Neuronal stem cell (in vitro differentiated cells): Measurements from ENCODE around the gene DPYSL4.

Source experiments
- DNase-seq: peaks from one replicate; pipeline ENCODE4 v3.0.0-alpha.2; 2013; ENCODE audit warnings: low spot score
- H2AFZ ChIP-seq: one replicate; pipeline ENCODE4 v1.6.1; 2013; ENCODE audit warnings: mild to moderate bottlenecking, low read length, inconsistent platforms
- H2AK5ac ChIP-seq: 2 replicates; pipeline ENCODE4 v1.6.1; 2013; ENCODE audit warnings: low read depth, mild to moderate bottlenecking, inconsistent platforms, low read length, moderate library complexity, mixed read lengths
- H2BK120ac ChIP-seq: 2 replicates; pipeline ENCODE4 v1.6.1; 2013; ENCODE audit warnings: low read depth, mild to moderate bottlenecking, inconsistent platforms, low read length, moderate library complexity, mixed read lengths
- H2BK12ac ChIP-seq: one replicate; pipeline ENCODE4 v1.6.1; 2013; ENCODE audit warnings: low read length, inconsistent platforms
- H2BK15ac ChIP-seq: 2 replicates; pipeline ENCODE4 v1.6.1; 2013; ENCODE audit warnings: mild to moderate bottlenecking, low read length, inconsistent platforms, mixed read lengths
- H2BK5ac ChIP-seq: one replicate; pipeline ENCODE4 v1.6.1; 2013; ENCODE audit warnings: inconsistent platforms, mild to moderate bottlenecking, low read length, moderate library complexity
- H3K14ac ChIP-seq: one replicate; pipeline ENCODE4 v1.6.1; 2013; ENCODE audit warnings: low read length, inconsistent platforms
- H3K18ac ChIP-seq: 2 replicates; pipeline ENCODE4 v1.6.1; 2013; ENCODE audit warnings: low read length, inconsistent platforms
- H3K23ac ChIP-seq: 2 replicates; pipeline ENCODE4 v1.6.1; 2013; ENCODE audit warnings: low read depth, mild to moderate bottlenecking, mixed read lengths, low read length, inconsistent platforms; ENCODE audit not compliant: poor library complexity
- H3K27ac ChIP-seq: replicated peaks from 3 replicates; pipeline ENCODE4 v1.5.1; 2013; ENCODE audit warnings: low read length, inconsistent platforms
- H3K27me3 ChIP-seq, 3 experiments: 2 replicates each; pipeline ENCODE4 v1.6.1; 2013; ENCODE audit warnings: low read length in 3 of 3, mild to moderate bottlenecking in 2 of 3, inconsistent platforms in 1 of 3, low read depth in 1 of 3, mixed read lengths in 1 of 3, moderate library complexity in 1 of 3; ENCODE audit not compliant: control insufficient read depth in 3 of 3, insufficient read depth in 3 of 3
- H3K36me3 ChIP-seq, 2 donors: replicated peaks in 1 of 2; 2 replicates each; pipeline ENCODE4 v1.6.1; 2013; ENCODE audit warnings: low read length in 2 of 2; ENCODE audit not compliant: control insufficient read depth in 2 of 2, insufficient read depth in 2 of 2
- H3K4ac ChIP-seq: 2 replicates; pipeline ENCODE4 v1.6.1; 2013; ENCODE audit warnings: inconsistent platforms, mild to moderate bottlenecking, low read length, moderate library complexity
- H3K4me1 ChIP-seq, 2 donors: 1 replicate in 1 of 2; 2 replicates in 1 of 2; pipeline ENCODE4 v1.6.1; 2013; ENCODE audit warnings: low read length in 2 of 2, low read depth in 1 of 2; ENCODE audit not compliant: control insufficient read depth in 2 of 2, insufficient read depth in 1 of 2
- H3K4me2 ChIP-seq: one replicate; pipeline ENCODE4 v1.6.1; 2013; ENCODE audit warnings: mild to moderate bottlenecking, low read length, inconsistent platforms; ENCODE audit not compliant: insufficient read depth, poor library complexity, severe bottlenecking
- H3K4me3 ChIP-seq, 2 donors: 2 replicates each; pipeline ENCODE4 v1.5.1; 2013; ENCODE audit warnings: low read length in 2 of 2, mild to moderate bottlenecking in 2 of 2, inconsistent platforms in 1 of 2, moderate library complexity in 1 of 2
- H3K79me1 ChIP-seq: one replicate; pipeline ENCODE4 v1.6.1; 2013; ENCODE audit warnings: low read depth, mild to moderate bottlenecking, inconsistent platforms, low read length, moderate library complexity
- H3K9ac ChIP-seq: one replicate; pipeline ENCODE4 v1.6.1; 2013; ENCODE audit warnings: mild to moderate bottlenecking, low read depth, low read length, inconsistent platforms; ENCODE audit not compliant: poor library complexity
- H3K9me3 ChIP-seq, 2 donors: replicated peaks in 1 of 2; 2 replicates each; pipeline versions ENCODE3 to v1.6.1; 2013; ENCODE audit warnings: low read length in 2 of 2, mild to moderate bottlenecking in 2 of 2, inconsistent platforms in 1 of 2, low read depth in 1 of 2, mixed read lengths in 1 of 2, moderate library complexity in 1 of 2; ENCODE audit not compliant: control insufficient read depth in 2 of 2, insufficient read depth in 1 of 2
- H4K8ac ChIP-seq: one replicate; pipeline ENCODE4 v1.6.1; 2013; ENCODE audit warnings: low read depth, mild to moderate bottlenecking, inconsistent platforms, low read length, moderate library complexity
- H4K91ac ChIP-seq: one replicate; pipeline ENCODE4 v1.6.1; 2013; ENCODE audit warnings: low read length, low read depth, mild to moderate bottlenecking, inconsistent platforms; ENCODE audit not compliant: poor library complexity
- WGBS, 2 donors: extraction: QIAGEN DNeasy Blood & Tissue Kit; methylation state at CpG; one replicate each; pipeline ENCODE4 v1.1.7; 2013; ENCODE audit warnings: missing lambda C conversion rate in 2 of 2, mixed read lengths in 1 of 2; ENCODE audit not compliant: insufficient read length in 2 of 2, insufficient replicate concordance in 1 of 2; ENCODE audit errors: extremely low coverage in 2 of 2; 5-methylcytosine and 5-hydroxymethylcytosine counted together

DPYSL4 gene

GRCh38 chr10:132193907-132194552 is 7.3 kb downstream of the DPYSL4 start:
- no peaks in the 10 kb centered on the region for H3K9me3 ChIP-seq
- H3K4me2 ChIP-seq: no peak overlapping the region
- no peak overlapping the region for H2BK5ac ChIP-seq
- H4K8ac ChIP-seq: no peak overlapping the region
- H3K4me3 ChIP-seq: no peak overlapping the region
- H3K27me3 ChIP-seq: no peaks in the 10 kb centered on the region
- H3K36me3 ChIP-seq: peaks cover 39 to 98% of the 10 kb centered on the region in 2 donors
- no peak overlapping the region for H2BK120ac ChIP-seq
- H3K18ac ChIP-seq: no peak overlapping the region
- H2AFZ ChIP-seq: no peak overlapping the region
- no peak overlapping the region for H3K14ac ChIP-seq
- H3K9ac ChIP-seq: no peak overlapping the region
- H3K4me1 ChIP-seq: no peaks in the 10 kb centered on the region
- no peak overlapping the region for H4K91ac ChIP-seq
- no peak for DNase-seq
- no peak overlapping the region for H3K23ac ChIP-seq
- no peak overlapping the region for H3K4ac ChIP-seq
- H2AK5ac ChIP-seq: no peak overlapping the region
- no peak overlapping the region for H3K27ac ChIP-seq
- H3K79me1 ChIP-seq: peaks cover 13% of the 10 kb centered on the region
- no peak overlapping the region for H2BK15ac ChIP-seq
- WGBS, 2 donors: no CpG with 5 or more reads among the region's 21 CpGs
- no peak overlapping the region for H2BK12ac ChIP-seq

GRCh38 chr10:132194726-132195125 is 8.0 kb downstream of the DPYSL4 start:
- H2AFZ ChIP-seq: no peak overlapping the region

GRCh38 chr10:132195366-132196075 is 8.8 kb downstream of the DPYSL4 start:
- Histone ChIP-seq H3K18ac (no peak overlapping the region), H2BK15ac (no peak overlapping the region), H3K36me3 (peaks cover 35 to 97% of the 10 kb centered on the region in 2 donors), H2AK5ac (no peak overlapping the region), H3K27me3 (no peaks in the 10 kb centered on the region), H3K23ac (no peak overlapping the region), H3K4me3 (peak overlapping the region in 1 of 2 donors; percentile 9), H3K9ac (peak overlapping the region; percentile 38), H2AFZ (no peak overlapping the region), H3K27ac (no peak overlapping the region), H4K91ac (no peak overlapping the region), H3K4me2 (no peak overlapping the region), H3K4ac (no peak overlapping the region), H4K8ac (no peak overlapping the region), H3K79me1 (peaks cover 7% of the 10 kb centered on the region), H3K4me1 (no peaks in the 10 kb centered on the region), H2BK12ac (no peak overlapping the region), H3K9me3 (no peaks in the 10 kb centered on the region), H3K14ac (no peak overlapping the region), H2BK5ac (no peak overlapping the region), H2BK120ac (no peak overlapping the region)
- no peak for DNase-seq
- WGBS, 2 donors: no CpG with 5 or more reads among the region's 13 CpGs

More at GRCh38 chr10:132194726-132195125, 8.0 kb downstream of the DPYSL4 start:
- no peak overlapping the region for H3K14ac ChIP-seq
- H3K18ac ChIP-seq: no peak overlapping the region
- H3K4me2 ChIP-seq: no peak overlapping the region
- H4K8ac ChIP-seq: no peak overlapping the region
- H2BK120ac ChIP-seq: no peak overlapping the region
- H2BK5ac ChIP-seq: no peak overlapping the region
- DNase-seq: no peak
- H3K79me1 ChIP-seq: peaks cover 10% of the 10 kb centered on the region
- no peak overlapping the region for H2BK15ac ChIP-seq
- H3K4ac ChIP-seq: no peak overlapping the region
- no peaks in the 10 kb centered on the region for H3K9me3 ChIP-seq
- H2AK5ac ChIP-seq: no peak overlapping the region
- no peaks in the 10 kb centered on the region for H3K27me3 ChIP-seq
- WGBS, 2 donors: no CpG with 5 or more reads among the region's 15 CpGs
- H2BK12ac ChIP-seq: no peak overlapping the region
- H3K23ac ChIP-seq: no peak overlapping the region
- H3K27ac ChIP-seq: no peak overlapping the region
- H3K4me1 ChIP-seq: no peaks in the 10 kb centered on the region
- no peak overlapping the region for H3K9ac ChIP-seq
- no peak overlapping the region for H3K4me3 ChIP-seq
- H3K36me3 ChIP-seq: peaks cover 36 to 97% of the 10 kb centered on the region in 2 donors
- H4K91ac ChIP-seq: no peak overlapping the region
